MCF 10A (cell line): ENCODE data around the gene UPK3BL1. TPM values are rescaled to one million over a fixed set of nuclear protein-coding genes. Genes with fewer than 3 reads are reported as not detected.
"Not testable (repeated sequence)": the region's sequence is repeated elsewhere in the genome, so short reads cannot be mapped to it uniquely, and the experiment has no call there.

ENCODE experiments used
- Bru-seq: library from RNA; stranded (reverse); fragments of 400-500 nt; gene quantifications from one replicate; lab custom pipeline; 2021; lab: Mats Ljungman, UMichigan
- BruChase-seq, 2 experiments: library from RNA; stranded (reverse); fragments of 400-500 nt; gene quantifications; one replicate each; lab custom pipeline; 2021; lab: Mats Ljungman, UMichigan
- BruUV-seq: library from RNA; stranded (reverse); fragments of 400-500 nt; replicated peaks from 2 replicates; lab custom pipeline; 2021; lab: Mats Ljungman, UMichigan
- CTCF ChIA-PET: fragments of 300-600 bp; sonication (Branson Sonifier 250); formaldehyde crosslinking; extraction: SDS; loops from one replicate; lab custom pipeline; 2021; ENCODE audit warnings: antibody characterized with exemption, inconsistent platforms; lab: Yijun Ruan, JAX
- POLR2A ChIA-PET: fragments of 300-600, 350-650 bp; sonication (Branson Sonifier 250); formaldehyde crosslinking; extraction: SDS; loops from one replicate; lab custom pipeline; 2020; ENCODE audit warnings: antibody characterized with exemption, inconsistent platforms; lab: Yijun Ruan, JAX
- DNase-seq: peaks from one replicate; pipeline ENCODE4 v3.0.0-alpha.2; 2018; ENCODE audit not compliant: unreplicated experiment
- H3K27ac Mint-ChIP-seq: one replicate; pipeline ENCODE4 v1.8.0; 2022; ENCODE audit warnings: mild to moderate bottlenecking, low read depth, mixed read lengths; ENCODE audit not compliant: unreplicated experiment
- H3K27me3 Mint-ChIP-seq: one replicate; pipeline ENCODE4 v1.8.0; 2022; ENCODE audit warnings: mixed read lengths; ENCODE audit not compliant: insufficient read depth, unreplicated experiment
- H3K36me3 Mint-ChIP-seq: one replicate; pipeline ENCODE4 v1.8.0; 2022; ENCODE audit warnings: mild to moderate bottlenecking, moderate library complexity, mixed read lengths; ENCODE audit not compliant: insufficient read depth, unreplicated experiment
- H3K4me1 Mint-ChIP-seq: one replicate; pipeline ENCODE4 v1.8.0; 2022; ENCODE audit warnings: mixed read lengths; ENCODE audit not compliant: insufficient read depth, unreplicated experiment
- H3K4me3 Mint-ChIP-seq: one replicate; pipeline ENCODE4 v1.8.0; 2022; ENCODE audit warnings: mild to moderate bottlenecking, moderate library complexity, mixed read lengths; ENCODE audit not compliant: unreplicated experiment
- H3K9me3 Mint-ChIP-seq: one replicate; pipeline ENCODE4 v1.8.0; 2022; ENCODE audit warnings: mixed read lengths; ENCODE audit not compliant: unreplicated experiment
- intact Hi-C: fragments of 100-400 bp; cut with micrococcal nuclease; formaldehyde crosslinking; loops from 2 replicates; pipeline ENCODE4 v1.14.1; 2022
- long read RNA-seq: library from polyadenylated mRNA; stranded (forward); transcript quantifications from one replicate; pipeline ENCODE4 v2.0.0, GENCODE V29; 2022
- total RNA-seq: library from RNA; stranded (reverse); gene quantifications from 2 replicates; pipeline ENCODE4 v1.2.3, GENCODE V29; 2022

UPK3BL1 gene
- total RNA-seq (16.1 and 22.6 TPM in 2 replicates), Bru-seq, nascent RNA (percentile 43 among the genes with signal in this experiment), BruChase-seq, experiment 1, labeled RNA remaining after a 6-hour chase (percentile 57 among the genes with signal in this experiment), BruChase-seq, experiment 2, labeled RNA remaining after a 2-hour chase (percentile 35 among the genes with signal in this experiment)
- long read RNA-seq, transcript UPK3BL1-201 (6 exons, 1,342 nt): major isoform, 5 of 8 reads
- long read RNA-seq, partial matches to known transcripts: 2 of 8 reads
- long read RNA-seq, other reads (novel, unspliced or antisense): 1 of 8 reads

- DNase-seq, H3K27me3 Mint-ChIP-seq, BruUV-seq, CTCF ChIA-PET, H3K4me3 Mint-ChIP-seq, intact Hi-C loops, H3K4me1 Mint-ChIP-seq, H3K9me3 Mint-ChIP-seq, POLR2A ChIA-PET, H3K36me3 Mint-ChIP-seq, H3K27ac Mint-ChIP-seq: not testable (repeated sequence)
Measured at GRCh38 chr7:102642691-102643090, at the start of gene UPK3BL1. UPK3BL1 (minus strand) TSS chr7:102642791; CDS start chr7:102642741, 50 bp downstream.

- H3K27me3 Mint-ChIP-seq, POLR2A ChIA-PET, intact Hi-C loops, BruUV-seq, CTCF ChIA-PET, H3K27ac Mint-ChIP-seq, DNase-seq, H3K4me1 Mint-ChIP-seq, H3K36me3 Mint-ChIP-seq, H3K4me3 Mint-ChIP-seq, H3K9me3 Mint-ChIP-seq: not testable (repeated sequence)
Measured at GRCh38 chr7:102690602-102691001, 48.0 kb upstream of the UPK3BL1 start.

DNA sequence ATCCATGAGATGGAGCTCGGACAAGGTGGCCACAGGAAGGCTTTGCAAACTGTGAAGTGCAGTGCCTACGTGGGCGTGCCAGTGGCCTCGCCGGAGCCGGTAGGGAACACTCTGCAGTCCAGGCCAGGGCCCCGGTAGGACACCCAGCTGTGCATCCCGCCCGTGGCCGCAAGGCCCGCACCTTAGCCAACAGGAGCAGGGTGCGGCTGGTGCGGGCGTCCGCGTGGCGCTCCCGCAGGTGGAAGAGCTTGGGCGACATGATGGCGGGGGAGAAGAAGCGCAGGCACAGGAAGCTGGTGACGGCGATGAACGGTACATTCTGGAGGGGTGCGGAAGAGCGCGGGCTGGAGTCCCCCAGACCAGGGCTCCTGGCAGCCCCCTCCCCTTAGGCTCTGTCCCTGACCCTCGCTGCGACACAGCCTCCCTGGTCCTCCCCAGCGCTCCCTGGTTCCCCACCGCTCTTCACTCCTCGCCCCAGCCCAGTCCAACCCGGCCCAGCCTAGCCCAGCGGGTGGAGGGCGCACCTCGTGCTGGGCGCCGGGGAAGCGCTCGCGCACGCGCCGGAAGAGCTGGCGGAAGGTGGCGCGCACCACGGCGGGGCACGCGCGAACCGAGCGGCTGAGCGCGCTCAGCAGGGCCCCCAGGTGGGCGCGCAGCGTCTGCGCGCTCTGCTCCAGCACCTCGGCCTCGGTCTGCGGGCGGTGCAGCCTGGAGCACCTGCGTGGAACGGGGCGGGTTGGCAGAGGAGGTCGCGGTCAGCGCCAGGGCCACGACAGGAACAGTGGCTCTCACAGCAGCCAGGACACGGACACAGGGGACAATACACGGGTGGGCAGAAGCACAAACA is 47.1 kb upstream of the UPK3BL1 start:
- H3K27me3 Mint-ChIP-seq, H3K9me3 Mint-ChIP-seq, intact Hi-C loops, CTCF ChIA-PET, H3K4me1 Mint-ChIP-seq, DNase-seq, H3K4me3 Mint-ChIP-seq, BruUV-seq, H3K36me3 Mint-ChIP-seq, H3K27ac Mint-ChIP-seq, POLR2A ChIA-PET: not testable (repeated sequence)

DNA sequence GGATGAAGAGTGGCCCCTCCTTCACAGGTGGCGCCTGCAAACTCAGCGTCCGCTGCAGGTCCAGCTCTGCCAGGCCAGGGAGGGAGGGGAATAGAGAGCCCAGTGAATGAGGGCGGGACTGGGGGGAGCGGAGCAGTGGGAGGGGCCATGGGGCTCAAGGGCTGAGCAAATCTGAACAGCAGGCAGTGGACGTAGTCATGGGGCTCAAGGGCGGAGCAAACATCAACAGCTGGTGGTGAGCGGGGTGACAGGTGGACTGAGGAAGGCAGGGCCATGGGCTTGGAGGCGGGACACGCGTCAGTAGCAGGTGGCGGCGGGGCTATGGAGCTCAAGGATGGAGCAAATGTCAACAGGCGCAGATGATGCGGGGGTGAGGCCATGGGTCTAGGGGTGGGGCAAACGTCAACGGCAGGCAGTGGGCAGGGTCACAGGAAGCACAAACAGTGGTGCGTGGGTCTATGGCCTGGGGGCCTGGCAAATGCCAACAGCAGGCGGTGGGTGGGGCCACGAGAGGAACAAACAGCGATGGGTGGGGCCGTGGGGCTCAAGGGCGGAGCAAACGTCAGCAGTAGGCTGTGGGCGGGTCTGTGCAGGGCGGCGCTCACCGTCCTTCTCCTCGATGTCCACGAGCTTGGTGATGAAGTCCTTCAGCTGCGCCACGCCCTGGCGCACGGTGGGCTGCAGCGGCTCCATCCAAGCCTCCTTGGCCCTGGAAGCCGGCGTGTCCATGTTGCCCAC is 45.9 kb upstream of the UPK3BL1 start:
- H3K36me3 Mint-ChIP-seq, intact Hi-C loops, POLR2A ChIA-PET, H3K27ac Mint-ChIP-seq, CTCF ChIA-PET, H3K27me3 Mint-ChIP-seq, H3K4me1 Mint-ChIP-seq, H3K9me3 Mint-ChIP-seq, BruUV-seq, H3K4me3 Mint-ChIP-seq, DNase-seq: not testable (repeated sequence)

- H3K36me3 Mint-ChIP-seq, POLR2A ChIA-PET, H3K27me3 Mint-ChIP-seq, BruUV-seq, H3K4me3 Mint-ChIP-seq, intact Hi-C loops, H3K27ac Mint-ChIP-seq, H3K9me3 Mint-ChIP-seq, DNase-seq, H3K4me1 Mint-ChIP-seq, CTCF ChIA-PET: not testable (repeated sequence)
Measured at GRCh38 chr7:102682560-102682959, 40.0 kb upstream of the UPK3BL1 start.

DNA sequence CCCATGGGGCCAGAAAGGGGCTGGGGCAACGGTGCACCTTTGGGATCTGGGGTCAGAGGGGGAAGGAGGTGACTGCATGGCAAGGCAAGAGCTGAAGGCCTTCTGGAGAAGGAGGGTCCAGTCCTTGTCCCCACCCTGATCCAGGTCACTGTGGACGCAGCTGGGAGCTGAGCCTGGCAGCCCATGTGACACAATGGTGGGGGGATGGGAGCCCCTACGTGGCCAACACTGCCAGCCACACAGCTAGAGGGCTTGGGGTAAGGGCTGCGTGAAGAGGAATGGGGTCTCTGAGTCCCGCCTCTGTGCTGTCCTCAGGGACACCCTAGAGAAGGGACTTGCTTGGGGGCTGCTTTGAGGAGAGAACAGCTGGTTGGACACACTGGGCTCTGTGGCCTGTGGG is 38.2 kb upstream of the UPK3BL1 start:
- H3K36me3 Mint-ChIP-seq, DNase-seq, H3K27me3 Mint-ChIP-seq, H3K4me3 Mint-ChIP-seq, H3K4me1 Mint-ChIP-seq, CTCF ChIA-PET, intact Hi-C loops, H3K9me3 Mint-ChIP-seq, BruUV-seq, POLR2A ChIA-PET, H3K27ac Mint-ChIP-seq: not testable (repeated sequence)

DNA sequence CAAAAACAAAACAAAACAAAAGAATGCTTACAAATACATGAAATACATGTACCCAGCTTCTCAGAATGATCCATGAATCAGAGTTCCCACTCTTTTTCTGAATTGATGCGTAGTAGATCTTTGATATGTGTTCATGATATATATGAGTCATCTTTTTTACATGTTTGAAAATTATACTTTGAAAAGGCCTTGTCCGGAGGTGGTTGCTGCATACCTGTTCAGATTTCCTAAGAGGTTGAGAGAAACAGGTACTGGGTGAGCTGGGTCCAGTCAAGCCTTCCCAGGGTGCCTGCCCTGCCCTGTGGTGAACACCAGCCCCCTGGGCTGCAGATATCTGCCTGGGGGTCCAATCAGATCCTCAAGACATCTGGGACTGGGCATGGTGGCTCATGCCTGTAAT is 33.0 kb upstream of the UPK3BL1 start:
- CTCF ChIA-PET, H3K9me3 Mint-ChIP-seq, DNase-seq, H3K27me3 Mint-ChIP-seq, H3K27ac Mint-ChIP-seq, H3K4me1 Mint-ChIP-seq, BruUV-seq, H3K4me3 Mint-ChIP-seq, intact Hi-C loops, POLR2A ChIA-PET, H3K36me3 Mint-ChIP-seq: not testable (repeated sequence)

DNA sequence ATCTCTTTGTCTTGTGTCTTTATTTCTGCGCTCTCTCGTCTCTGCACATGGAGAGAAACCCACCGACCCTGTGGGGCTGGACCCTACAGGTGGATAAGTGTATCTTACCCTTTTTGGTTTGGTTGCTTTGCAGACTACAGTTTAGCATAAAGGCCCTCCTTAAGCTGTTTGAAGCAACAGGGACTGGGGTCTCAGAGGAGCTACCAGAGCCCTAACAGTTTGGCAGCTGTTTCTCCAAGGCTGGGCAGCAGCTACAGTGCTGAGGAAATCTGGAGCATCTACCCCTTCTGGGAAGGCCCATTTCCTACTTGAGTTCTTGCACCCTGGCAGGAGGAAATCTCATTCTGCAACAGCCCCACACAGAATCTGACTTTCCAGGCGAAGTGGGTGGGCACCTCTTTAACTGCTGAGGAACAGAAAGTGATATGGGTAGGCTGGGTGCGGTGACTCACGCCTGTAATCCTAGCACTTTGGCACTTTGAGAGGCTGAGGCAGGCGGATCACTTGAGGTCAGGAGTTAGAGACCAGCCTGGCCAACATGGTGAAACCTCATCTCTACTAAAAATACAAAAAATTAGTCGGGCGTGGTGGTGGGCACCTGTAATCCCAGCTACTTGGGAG is 31.0 kb upstream of the UPK3BL1 start:
- H3K36me3 Mint-ChIP-seq, POLR2A ChIA-PET, BruUV-seq, DNase-seq, H3K9me3 Mint-ChIP-seq, H3K4me3 Mint-ChIP-seq, intact Hi-C loops, CTCF ChIA-PET, H3K27ac Mint-ChIP-seq, H3K4me1 Mint-ChIP-seq, H3K27me3 Mint-ChIP-seq: not testable (repeated sequence)
